ENCODE data around the gene LRRC45.

LRRC45 gene

GRCh38 chr17:82003411-82004381 is 19.4 kb upstream of the LRRC45 start:
- no peaks in the 10 kb centered on the region for H3K27me3 ChIP-seq (ENCODE audit: insufficient read depth, poor library complexity, severe bottlenecking)
- TF ChIP-seq POLR2AphosphoS5 (IDR thresholded peaks at IDR 0.05; ENCODE audit: low read depth): no peak
- no peak for TF ChIP-seq SPI1 (IDR thresholded peaks at IDR 0.05; ENCODE audit: borderline replicate concordance, low read depth)
- no peak for TF ChIP-seq CTCF (IDR thresholded peaks at IDR 0.05; ENCODE audit: insufficient read depth, low read length)
- no peak for TF ChIP-seq REST (IDR thresholded peaks at IDR 0.05; ENCODE audit: insufficient replicate concordance, low read depth)
- no peak for TF ChIP-seq GABPA (IDR thresholded peaks at IDR 0.05; ENCODE audit: low read depth)
- H3K4me3 ChIP-seq (replicated peaks; ENCODE audit: insufficient read depth, low read length): no peak overlapping the region
- H3K27ac ChIP-seq (replicated peaks): no peak overlapping the region
- DNase-seq (ENCODE audit: low read depth in 1 of 2, low spot score in 1 of 2): no peak

GRCh38 chr17:82004517-82005455 is 18.3 kb upstream of the LRRC45 start:
- TF ChIP-seq GABPA (IDR thresholded peaks at IDR 0.05; ENCODE audit: low read depth): no peak
- TF ChIP-seq SPI1 (IDR thresholded peaks at IDR 0.05; ENCODE audit: borderline replicate concordance, low read depth): no peak
- TF ChIP-seq POLR2AphosphoS5 (IDR thresholded peaks at IDR 0.05; ENCODE audit: low read depth): no peak
- TF ChIP-seq CTCF (IDR thresholded peaks at IDR 0.05; ENCODE audit: insufficient read depth, low read length): no peak
- TF ChIP-seq REST (IDR thresholded peaks at IDR 0.05; ENCODE audit: insufficient replicate concordance, low read depth): no peak
- no peak overlapping the region for H3K4me3 ChIP-seq (replicated peaks; ENCODE audit: insufficient read depth, low read length)
- DNase-seq (ENCODE audit: low read depth in 1 of 2, low spot score in 1 of 2): no peak
- no peak overlapping the region for H3K27ac ChIP-seq (replicated peaks)
- no peaks in the 10 kb centered on the region for H3K27me3 ChIP-seq (ENCODE audit: insufficient read depth, poor library complexity, severe bottlenecking)

GRCh38 chr17:82005701-82006348 is 17.3 kb upstream of the LRRC45 start:
- Histone ChIP-seq H3K4me3 (replicated peaks; ENCODE audit: insufficient read depth, low read length) (no peak overlapping the region), H3K27me3 (ENCODE audit: insufficient read depth, poor library complexity, severe bottlenecking) (no peaks in the 10 kb centered on the region), H3K27ac (replicated peaks) (no peak overlapping the region)
- TF ChIP-seq SPI1 (IDR thresholded peaks at IDR 0.05; ENCODE audit: borderline replicate concordance, low read depth) (no peak), GABPA (IDR thresholded peaks at IDR 0.05; ENCODE audit: low read depth) (no peak), REST (IDR thresholded peaks at IDR 0.05; ENCODE audit: insufficient replicate concordance, low read depth) (no peak), CTCF (IDR thresholded peaks at IDR 0.05; ENCODE audit: insufficient read depth, low read length) (no peak), POLR2AphosphoS5 (IDR thresholded peaks at IDR 0.05; ENCODE audit: low read depth) (no peak)
- no peak for DNase-seq (ENCODE audit: low read depth in 1 of 2, low spot score in 1 of 2)

Measured in HL-60 (cell line).